ENCODE data around the gene TM9SF3. TPM values are rescaled to one million over a fixed set of nuclear protein-coding genes. Genes with fewer than 3 reads are reported as not detected.
A peak's percentile ranks its signal among the peaks of the same experiment; 100 is the strongest.

The TM9SF3 gene
- total and polyA plus RNA-seq, 8 donors, result 128 to 161 (median 152) TPM

DNA sequence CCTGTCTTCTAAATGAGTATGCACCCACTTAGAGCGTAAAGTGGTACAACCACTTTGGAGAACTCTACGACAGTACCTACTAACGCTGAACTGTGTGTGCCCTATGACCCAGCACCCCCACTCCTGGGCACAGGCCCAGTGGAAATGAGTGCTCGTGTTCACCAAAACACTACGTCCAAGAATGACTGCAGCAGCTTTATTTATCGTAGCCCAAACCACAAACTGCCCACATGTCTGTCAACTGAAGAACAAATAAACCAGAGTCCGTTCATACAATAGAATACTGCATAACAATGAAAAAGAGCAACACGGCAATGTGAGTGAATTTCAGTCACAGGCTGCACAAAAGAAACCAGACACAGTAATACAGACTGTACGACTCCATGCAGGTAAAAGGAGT lies 108.5 kb downstream of the TM9SF3 start:
- Histone ChIP-seq H3K27me3 (peaks cover 0 to 50% of the 10 kb centered on the region in 2 donors), H3K36me3 (no peaks in the 10 kb centered on the region), H3K4me3 (no peak overlapping the region), H3K4me1 (no peaks in the 10 kb centered on the region), H3K27ac (no peak overlapping the region), H3K9me3 (no peaks in the 10 kb centered on the region)
- no peak for ATAC-seq
- DNase-seq, result no peak
- intact Hi-C loops (cut with DNase I), result no loop called here
- TF ChIP-seq CTCF (IDR thresholded peaks at IDR 0.05), result no peak

GRCh38 chr10:96473866-96474265 lies 112.9 kb downstream of the TM9SF3 start:
- Histone ChIP-seq H3K4me1 (no peaks in the 10 kb centered on the region), H3K9me3 (no peaks in the 10 kb centered on the region), H3K4me3 (no peak overlapping the region), H3K27ac (no peak overlapping the region), H3K36me3 (no peaks in the 10 kb centered on the region), H3K27me3 (peaks cover 5 to 64% of the 10 kb centered on the region in 2 donors)
- ATAC-seq (no peak), DNase-seq (no peak)
- TF ChIP-seq CTCF (IDR thresholded peaks at IDR 0.05), result no peak
- intact Hi-C loops (cut with DNase I), result no loop called here

DNA sequence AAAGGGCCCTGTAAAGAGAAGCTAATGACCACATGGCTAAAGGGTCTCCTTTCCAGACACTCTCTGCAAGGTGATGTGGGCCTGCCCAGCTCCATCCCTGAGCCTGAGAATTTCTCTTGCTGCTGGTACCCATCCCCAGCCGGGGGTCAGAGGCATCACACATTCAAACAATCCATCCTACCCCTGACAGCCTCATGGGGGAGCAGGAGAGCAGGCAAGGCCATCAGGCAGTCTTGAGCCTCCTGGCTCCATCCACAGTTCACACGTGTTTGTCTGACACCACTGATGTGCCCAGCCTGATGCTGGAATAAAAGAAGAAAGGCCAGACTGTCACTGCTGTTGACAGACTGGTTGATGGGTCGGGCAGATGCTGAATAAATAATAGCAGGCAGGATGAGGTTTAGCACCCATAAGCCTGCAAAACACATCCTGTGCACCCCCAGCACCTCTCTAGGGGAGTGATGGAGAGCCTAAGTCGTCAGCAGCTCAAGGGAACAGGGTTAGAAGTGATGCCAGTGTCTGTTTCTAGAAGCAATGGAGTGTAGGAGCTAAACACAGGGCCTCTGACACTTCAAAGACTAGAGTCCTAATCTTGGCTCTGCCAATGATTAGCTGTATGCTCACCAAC lies 116.6 kb downstream of the TM9SF3 start:
- peak; percentile 62 for ATAC-seq
- TF ChIP-seq CTCF (IDR thresholded peaks at IDR 0.05), result peak in 1 of 2 donors; percentile 30
- Histone ChIP-seq H3K9me3 (no peaks in the 10 kb centered on the region), H3K27me3 (peaks cover 5 to 72% of the 10 kb centered on the region in 2 donors), H3K4me3 (no peak overlapping the region), H3K4me1 (no peaks in the 10 kb centered on the region), H3K27ac (no peak overlapping the region), H3K36me3 (no peaks in the 10 kb centered on the region)
- peak in 1 of 4 donors; percentile 33 for DNase-seq
- intact Hi-C loops (cut with DNase I), result no loop called here

GRCh38 chr10:96468845-96469244 lies 118.0 kb downstream of the TM9SF3 start:
- no peak for TF ChIP-seq CTCF (IDR thresholded peaks at IDR 0.05)
- Histone ChIP-seq H3K4me3 (no peak overlapping the region), H3K4me1 (no peaks in the 10 kb centered on the region), H3K27ac (no peak overlapping the region), H3K36me3 (no peaks in the 10 kb centered on the region), H3K9me3 (no peaks in the 10 kb centered on the region), H3K27me3 (peaks cover 5 to 67% of the 10 kb centered on the region in 2 donors)
- no peak for ATAC-seq
- intact Hi-C loops (cut with DNase I), result no loop called here
- DNase-seq, result no peak

Other genes starting within 250 kb of the TM9SF3 start
- not detected for gene OPALIN, start 228.0 kb downstream of the TM9SF3 start, total RNA-seq
- gene OPALIN, start 228.0 kb downstream of the TM9SF3 start, polyA plus RNA-seq (ENCODE audit: insufficient read length in 6 of 6), result not detected
- under 1 TPM; 0.09 to 0.47 TPM for gene TLL2, start 73.1 kb downstream of the TM9SF3 start, total RNA-seq
- gene TLL2, start 73.1 kb downstream of the TM9SF3 start, polyA plus RNA-seq (ENCODE audit: insufficient read length in 6 of 6), result under 1 TPM; 0.22 to 0.69 (median 0.29) TPM
- gene PIK3AP1, start 133.5 kb upstream of the TM9SF3 start, total RNA-seq, result 10 to 100 TPM; 19.2 to 91.3 TPM
- gene PIK3AP1, start 133.5 kb upstream of the TM9SF3 start, polyA plus RNA-seq (ENCODE audit: insufficient read length in 6 of 6), result 1 to 10 TPM; 2.3 to 3.7 (median 3.5) TPM
- 10 to 100 TPM; 27.3 to 29.6 TPM for gene LCOR, start 245.3 kb upstream of the TM9SF3 start, total RNA-seq
- gene LCOR, start 245.3 kb upstream of the TM9SF3 start, polyA plus RNA-seq (ENCODE audit: insufficient read length in 6 of 6), result 10 to 100 TPM; 20.8 to 25.2 (median 22.1) TPM

Measured in left lung (tissue), 10 donors.